HCT116 (cell line): Measurements from ENCODE around the gene RBM38. TPM values are rescaled to one million over a fixed set of nuclear protein-coding genes. Genes with fewer than 3 reads are reported as not detected.

Experiments used
- ATAC-seq: fragments of 200-7000 bp; cut with Tn5 transposase; 2 replicates; pipeline ENCODE4 v1.9.1; 2020; ENCODE audit warnings: mild to moderate bottlenecking, moderate library complexity
- BruUV-seq: library from RNA; stranded (reverse); fragments of 400-500 nt; replicated peaks from 2 replicates; lab custom pipeline; 2021; lab: Mats Ljungman, UMichigan
- CTCF ChIA-PET: fragments of 300-600 bp; sonication (Branson Sonifier 250); formaldehyde crosslinking; loops from one replicate; lab custom pipeline; 2021; ENCODE audit warnings: antibody characterized with exemption; lab: Charles Lee
- POLR2A ChIA-PET: fragments of 300-600, 350-600 bp; sonication (Branson Sonifier 250); formaldehyde crosslinking; loops from one replicate; lab custom pipeline; 2021; ENCODE audit warnings: antibody characterized with exemption; lab: Charles Lee
- RAD21 ChIA-PET, 2 experiments: fragments of 300-600 bp; sonication (Branson Sonifier 250); formaldehyde crosslinking; loops; one replicate each; lab custom pipeline; 2023; ENCODE audit warnings: low total read pairs in 2 of 2; ENCODE audit not compliant: uncharacterized antibody in 2 of 2, unreplicated experiment in 2 of 2, low non-redundant PET in 1 of 2; lab: Charles Lee
- DNase-seq: peaks from one replicate; pipeline ENCODE4 v3.0.0-alpha.2; 2010; ENCODE audit warnings: low read depth, low spot score
- H2AFZ ChIP-seq: fragments of 200-600 bp; shearing (Covaris generic), sonication (generic); 2 replicates; pipeline ENCODE4 v1.6.1; 2017; ENCODE audit warnings: low read depth, mixed run types, mixed read lengths, antibody characterized with exemption, low read length; ENCODE audit not compliant: poor library complexity, severe bottlenecking
- H3K27ac ChIP-seq: 2 replicates; pipeline ENCODE4 v1.5.1; 2012; ENCODE audit warnings: low read depth, low read length
- H3K27me3 ChIP-seq: fragments of 200-600 bp; sonication (generic); 2 replicates; pipeline ENCODE4 v1.6.1; 2016; ENCODE audit warnings: mixed run types, low read length, mixed read lengths; ENCODE audit not compliant: insufficient read depth
- H3K36me3 ChIP-seq, 2 experiments: fragments of 200-500 bp in 1 of 2; fragments of 200-600 bp in 1 of 2; sonication (Bioruptor generic) in 1 of 2; sonication (generic) in 1 of 2; 2 replicates each; pipeline versions ENCODE4 v1.5.1 to v1.6.1; 2014 to 2016; ENCODE audit warnings: low read length in 2 of 2, inconsistent platforms in 1 of 2, mixed read lengths in 1 of 2, mixed run types in 1 of 2; ENCODE audit not compliant: insufficient read depth in 2 of 2, control insufficient read depth in 1 of 2
- H3K4me1 ChIP-seq, 2 experiments: fragments of 200-600 bp in 1 of 2; sonication (generic) in 1 of 2; 2 replicates each; pipeline versions ENCODE4 v1.5.1 to v1.6.1; 2012 to 2017; ENCODE audit warnings: low read length in 2 of 2, inconsistent platforms in 1 of 2, mild to moderate bottlenecking in 1 of 2, mixed read lengths in 1 of 2, mixed run types in 1 of 2, moderate library complexity in 1 of 2; ENCODE audit not compliant: insufficient read depth in 2 of 2, control insufficient read depth in 1 of 2
- H3K4me2 ChIP-seq: fragments of 200-600 bp; sonication (generic); 2 replicates; pipeline ENCODE4 v1.6.1; 2017; ENCODE audit warnings: mixed run types, low read length, mixed read lengths
- H3K4me3 ChIP-seq, 2 experiments: fragments of 200-600 bp in 1 of 2; sonication (generic) in 1 of 2; replicated peaks in 1 of 2; 2 replicates each; pipeline ENCODE4 v1.5.1; 2011 to 2016; ENCODE audit warnings: low read length in 2 of 2, control low read depth in 1 of 2, low read depth in 1 of 2, mild to moderate bottlenecking in 1 of 2, mixed read lengths in 1 of 2, mixed run types in 1 of 2
- H3K79me2 ChIP-seq: fragments of 200-600 bp; sonication (generic); 2 replicates; pipeline ENCODE4 v1.6.1; 2017; ENCODE audit warnings: mild to moderate bottlenecking, mixed run types, low read length, moderate library complexity, mixed read lengths; ENCODE audit not compliant: insufficient read depth
- H3K9ac ChIP-seq: fragments of 200-600 bp; sonication (generic); 2 replicates; pipeline ENCODE4 v1.6.1; 2016; ENCODE audit warnings: low read length, mixed read lengths
- H3K9me2 ChIP-seq: fragments of 200-600 bp; sonication (generic), shearing (Covaris generic); 2 replicates; pipeline ENCODE4 v1.6.1; 2017; ENCODE audit warnings: mixed run types, mild to moderate bottlenecking, moderate library complexity; ENCODE audit not compliant: insufficient read depth
- H3K9me3 ChIP-seq, 2 experiments: fragments of 200-500 bp in 1 of 2; fragments of 200-600 bp in 1 of 2; sonication (Bioruptor generic) in 1 of 2; sonication (generic) in 1 of 2; 2 replicates each; pipeline ENCODE4 v1.6.1; 2014 to 2017; ENCODE audit warnings: low read length in 2 of 2, mixed read lengths in 2 of 2, inconsistent platforms in 1 of 2, low read depth in 1 of 2, mild to moderate bottlenecking in 1 of 2, mixed run types in 1 of 2, moderate library complexity in 1 of 2; ENCODE audit not compliant: control insufficient read depth in 1 of 2, insufficient read depth in 1 of 2
- H4K20me1 ChIP-seq: fragments of 200-600 bp; sonication (generic), shearing (Covaris generic); 2 replicates; pipeline ENCODE4 v1.6.1; 2017; ENCODE audit warnings: mixed run types, mild to moderate bottlenecking, moderate library complexity; ENCODE audit not compliant: insufficient read depth
- FOSL1 ChIP-seq: IDR thresholded peaks from 2 replicates; pipeline ENCODE4 v1.6.1; 2012; ENCODE audit warnings: low read depth
- POLR2A ChIP-seq: IDR thresholded peaks from 2 replicates; pipeline ENCODE4 v1.7.0; 2011; ENCODE audit warnings: borderline replicate concordance; ENCODE audit not compliant: insufficient read depth, insufficient read length; ENCODE audit errors: extremely low read depth
- RAD21 ChIP-seq: IDR thresholded peaks from 2 replicates; pipeline ENCODE4 v1.6.1; 2012; ENCODE audit warnings: low read depth, mild to moderate bottlenecking
- SRF ChIP-seq: IDR thresholded peaks from 2 replicates; pipeline ENCODE4 v1.6.1; 2012; ENCODE audit warnings: low read depth
- TCF7L2 ChIP-seq: IDR thresholded peaks from 2 replicates; pipeline ENCODE4 v1.7.0; 2011; ENCODE audit warnings: borderline replicate concordance, inconsistent platforms; ENCODE audit not compliant: insufficient read depth, insufficient read length; ENCODE audit errors: extremely low read depth
- ZNF274 ChIP-seq: fragments of 200-500 bp; sonication (Bioruptor generic); IDR thresholded peaks from 2 replicates; pipeline ENCODE4 v1.6.1; 2014; ENCODE audit warnings: mild to moderate bottlenecking, low read depth, low read length, inconsistent platforms
- intact Hi-C: fragments of 100-400 bp; cut with micrococcal nuclease; formaldehyde crosslinking; loops from 2 replicates; pipeline ENCODE4 v1.10.0; 2022
- total RNA-seq: library from RNA; stranded (reverse); gene quantifications from one replicate; pipeline ENCODE4 v1.2.1, GENCODE V29; 2021; ENCODE audit not compliant: unreplicated experiment
- TF ChIP-seq, protein P1 (sequence below), 3 experiments: fragments of 200-600 bp in 1 of 3; sonication (generic) in 1 of 3; IDR thresholded peaks in 2 of 3; conservative IDR thresholded peaks in 1 of 3; 2 replicates each; pipeline ENCODE4 v1.5.1; 2012 to 2017; ENCODE audit warnings: low read depth in 2 of 3, low read length in 2 of 3, antibody characterized with exemption in 1 of 3, borderline replicate concordance in 1 of 3, control low read depth in 1 of 3, mild to moderate bottlenecking in 1 of 3, mixed read lengths in 1 of 3, mixed run types in 1 of 3, moderate library complexity in 1 of 3; ENCODE audit not compliant: insufficient read depth in 1 of 3
- TF ChIP-seq, protein P2 (sequence below): IDR thresholded peaks from 2 replicates; pipeline ENCODE4 v1.6.1; 2011; ENCODE audit warnings: mild to moderate bottlenecking, low read length, moderate library complexity; ENCODE audit not compliant: insufficient replicate concordance; ENCODE audit errors: extremely low read depth

The RBM38 gene
- total RNA-seq, 1 experiment from 2014 or later, result 36.2 TPM

DNA sequence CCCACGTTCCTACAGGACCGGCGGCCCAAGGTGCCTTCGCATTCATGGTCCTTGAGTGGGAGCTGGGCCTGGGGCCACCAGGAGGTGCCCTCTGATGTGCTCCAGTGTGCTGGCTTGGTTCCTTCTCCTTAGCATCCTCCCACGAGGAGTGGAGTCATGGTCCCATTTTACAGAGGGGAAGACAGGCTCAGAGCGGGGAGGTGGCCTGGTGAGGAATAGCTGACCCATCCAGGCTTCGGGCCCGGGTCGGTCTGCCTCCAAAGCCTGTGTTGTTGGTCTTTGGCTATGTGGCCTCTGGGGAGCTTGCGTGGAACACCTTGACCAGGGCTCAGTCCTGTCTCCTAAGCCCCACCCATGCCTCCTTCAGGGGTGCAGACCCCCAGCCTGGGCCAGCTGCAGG lies 22.8 kb downstream of the RBM38 start:
- ChIA-PET CTCF (no interaction called here), RAD21 (no interaction called here)
- DNase-seq, result no peak

More for the DNA sequence above, 22.8 kb downstream of the RBM38 start:
- Histone ChIP-seq H3K4me1 (peaks cover 0 to 5% of the 10 kb centered on the region in 2 experiments; a peak in 2 of 4 replicates), H3K36me3 (no peaks in the 10 kb centered on the region; a peak in 2 of 4 replicates), H3K27me3 (peaks cover 4% of the 10 kb centered on the region; the same call in 1 of the 2 replicates), H3K4me3 (no peak overlapping the region), H2AFZ (no peak overlapping the region), H4K20me1 (no peaks in the 10 kb centered on the region), H3K79me2 (no peaks in the 10 kb centered on the region), H3K9me3 (no peaks in the 10 kb centered on the region), H3K4me2 (no peak overlapping the region), H3K27ac (no peak overlapping the region), H3K9me2 (no peaks in the 10 kb centered on the region), H3K9ac (no peak overlapping the region)
- intact Hi-C loops, result no loop called here
- no peak for ATAC-seq
- TF ChIP-seq, protein P1, sequence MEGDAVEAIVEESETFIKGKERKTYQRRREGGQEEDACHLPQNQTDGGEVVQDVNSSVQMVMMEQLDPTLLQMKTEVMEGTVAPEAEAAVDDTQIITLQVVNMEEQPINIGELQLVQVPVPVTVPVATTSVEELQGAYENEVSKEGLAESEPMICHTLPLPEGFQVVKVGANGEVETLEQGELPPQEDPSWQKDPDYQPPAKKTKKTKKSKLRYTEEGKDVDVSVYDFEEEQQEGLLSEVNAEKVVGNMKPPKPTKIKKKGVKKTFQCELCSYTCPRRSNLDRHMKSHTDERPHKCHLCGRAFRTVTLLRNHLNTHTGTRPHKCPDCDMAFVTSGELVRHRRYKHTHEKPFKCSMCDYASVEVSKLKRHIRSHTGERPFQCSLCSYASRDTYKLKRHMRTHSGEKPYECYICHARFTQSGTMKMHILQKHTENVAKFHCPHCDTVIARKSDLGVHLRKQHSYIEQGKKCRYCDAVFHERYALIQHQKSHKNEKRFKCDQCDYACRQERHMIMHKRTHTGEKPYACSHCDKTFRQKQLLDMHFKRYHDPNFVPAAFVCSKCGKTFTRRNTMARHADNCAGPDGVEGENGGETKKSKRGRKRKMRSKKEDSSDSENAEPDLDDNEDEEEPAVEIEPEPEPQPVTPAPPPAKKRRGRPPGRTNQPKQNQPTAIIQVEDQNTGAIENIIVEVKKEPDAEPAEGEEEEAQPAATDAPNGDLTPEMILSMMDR (IDR thresholded peaks at IDR 0.05 in 2 of 3, conservative IDR thresholded peaks at IDR 0.05 in 1 of 3; ENCODE audit: borderline replicate concordance in 1 of 3, insufficient read depth in 1 of 3, low read depth in 2 of 3, low read length in 2 of 3), result no peak
- no peak for TF ChIP-seq SRF
- no peak for TF ChIP-seq ZNF274
- no peak for TF ChIP-seq FOSL1
- TF ChIP-seq TCF7L2, result no peak
- TF ChIP-seq, protein P2, sequence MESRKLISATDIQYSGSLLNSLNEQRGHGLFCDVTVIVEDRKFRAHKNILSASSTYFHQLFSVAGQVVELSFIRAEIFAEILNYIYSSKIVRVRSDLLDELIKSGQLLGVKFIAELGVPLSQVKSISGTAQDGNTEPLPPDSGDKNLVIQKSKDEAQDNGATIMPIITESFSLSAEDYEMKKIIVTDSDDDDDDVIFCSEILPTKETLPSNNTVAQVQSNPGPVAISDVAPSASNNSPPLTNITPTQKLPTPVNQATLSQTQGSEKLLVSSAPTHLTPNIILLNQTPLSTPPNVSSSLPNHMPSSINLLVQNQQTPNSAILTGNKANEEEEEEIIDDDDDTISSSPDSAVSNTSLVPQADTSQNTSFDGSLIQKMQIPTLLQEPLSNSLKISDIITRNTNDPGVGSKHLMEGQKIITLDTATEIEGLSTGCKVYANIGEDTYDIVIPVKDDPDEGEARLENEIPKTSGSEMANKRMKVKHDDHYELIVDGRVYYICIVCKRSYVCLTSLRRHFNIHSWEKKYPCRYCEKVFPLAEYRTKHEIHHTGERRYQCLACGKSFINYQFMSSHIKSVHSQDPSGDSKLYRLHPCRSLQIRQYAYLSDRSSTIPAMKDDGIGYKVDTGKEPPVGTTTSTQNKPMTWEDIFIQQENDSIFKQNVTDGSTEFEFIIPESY, result no peak
- TF ChIP-seq RAD21, result no peak
- TF ChIP-seq POLR2A, result no peak
- no TSS peak for BruUV-seq
- POLR2A ChIA-PET, result no interaction called here
